Activated naive CD4-positive, alpha-beta T cell treated with anti-CD3 and anti-CD28 coated beads for 36 hours (primary cell): Measurements from ENCODE around the gene RPL12. TPM values are rescaled to one million over a fixed set of nuclear protein-coding genes. Genes with fewer than 3 reads are reported as not detected.
"Not testable (repeated sequence)": the region's sequence is repeated elsewhere in the genome, so short reads cannot be mapped to it uniquely, and the experiment has no call there.

Source experiments
- CTCF ChIA-PET: fragments of 350-600 bp; sonication (Branson Sonifier 250); formaldehyde crosslinking; loops from one replicate; lab custom pipeline; 2021; ENCODE audit warnings: antibody characterized with exemption; lab: Charles Lee
- DNase-seq: peaks from one replicate; pipeline ENCODE4 v3.0.0-alpha.2; 2020
- H3K27ac Mint-ChIP-seq: one replicate; pipeline ENCODE4 v1.8.0; 2021; ENCODE audit warnings: mild to moderate bottlenecking, mixed read lengths
- H3K27me3 Mint-ChIP-seq: one replicate; pipeline ENCODE4 v1.8.0; 2021; ENCODE audit warnings: low read depth, mixed read lengths
- H3K36me3 Mint-ChIP-seq: one replicate; pipeline ENCODE4 v1.8.0; 2021; ENCODE audit warnings: low read depth, mixed read lengths
- H3K4me1 Mint-ChIP-seq: one replicate; pipeline ENCODE4 v1.8.0; 2021; ENCODE audit warnings: low read depth, mixed read lengths
- H3K4me3 Mint-ChIP-seq: one replicate; pipeline ENCODE4 v1.8.0; 2021; ENCODE audit warnings: mild to moderate bottlenecking, moderate library complexity, mixed read lengths
- H3K9me3 Mint-ChIP-seq: one replicate; pipeline ENCODE4 v1.8.0; 2021; ENCODE audit warnings: mixed read lengths
- intact Hi-C: fragments of 100-400 bp; cut with micrococcal nuclease; formaldehyde crosslinking; loops from one replicate; pipeline ENCODE4 v1.15.1; 2023
- total RNA-seq, 2 experiments: library from RNA; stranded (reverse); gene quantifications; one replicate each; pipeline ENCODE4 v1.2.3, GENCODE V29; 2021

Gene RPL12
- total RNA-seq, 2 experiments from 2014 or later = 3,038 to 3,119 TPM

DNA sequence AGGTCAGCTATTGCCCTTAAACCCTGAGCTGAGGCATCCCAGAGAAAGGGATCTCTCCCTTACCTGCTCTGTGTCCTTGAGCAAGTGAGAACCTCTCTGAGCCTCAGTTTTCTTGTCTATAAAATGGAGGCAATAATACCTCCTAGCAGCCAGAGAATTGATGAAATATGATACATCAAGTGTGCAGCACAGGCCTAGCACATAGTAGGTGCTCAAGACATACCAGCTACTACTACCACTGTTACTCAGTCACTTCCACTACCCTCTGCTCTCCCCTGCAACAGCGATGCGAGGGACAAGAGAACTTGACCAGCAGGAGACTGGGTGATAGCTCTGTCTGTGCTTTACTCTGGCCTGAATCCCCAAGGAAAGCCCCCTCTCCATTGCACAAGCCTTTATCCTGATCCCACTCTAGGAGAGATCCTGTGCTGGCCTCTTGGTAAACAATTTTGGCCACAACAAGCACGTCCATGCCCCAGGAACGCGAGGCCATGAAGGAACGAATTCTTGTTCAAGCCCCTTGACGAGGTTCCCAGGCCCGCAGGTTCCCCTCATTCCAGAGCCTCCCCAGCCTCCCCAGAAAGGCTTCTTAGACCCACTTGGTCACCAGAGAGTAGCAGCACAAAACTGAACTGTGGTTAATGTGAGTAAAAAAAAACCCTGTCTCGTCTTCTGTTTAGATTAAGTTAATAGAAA is 39.5 kb upstream of the RPL12 start:
- H3K4me1 Mint-ChIP-seq = no peaks in the 10 kb centered on the region
- H3K9me3 Mint-ChIP-seq = no peaks in the 10 kb centered on the region
- H3K27me3 Mint-ChIP-seq = no peaks in the 10 kb centered on the region
- no peak for DNase-seq
- intact Hi-C loops = no loop called here
- H3K36me3 Mint-ChIP-seq = peaks cover 8% of the 10 kb centered on the region
- no peak overlapping the region for H3K4me3 Mint-ChIP-seq
- CTCF ChIA-PET = interaction anchor here (0.9 to 1.0 kb wide), 3 partner anchors 9 to 99 kb away, joined by 3 to 4 read pairs (median 3); no protein-coding TSS in a partner anchor
- no peak overlapping the region for H3K27ac Mint-ChIP-seq

DNA sequence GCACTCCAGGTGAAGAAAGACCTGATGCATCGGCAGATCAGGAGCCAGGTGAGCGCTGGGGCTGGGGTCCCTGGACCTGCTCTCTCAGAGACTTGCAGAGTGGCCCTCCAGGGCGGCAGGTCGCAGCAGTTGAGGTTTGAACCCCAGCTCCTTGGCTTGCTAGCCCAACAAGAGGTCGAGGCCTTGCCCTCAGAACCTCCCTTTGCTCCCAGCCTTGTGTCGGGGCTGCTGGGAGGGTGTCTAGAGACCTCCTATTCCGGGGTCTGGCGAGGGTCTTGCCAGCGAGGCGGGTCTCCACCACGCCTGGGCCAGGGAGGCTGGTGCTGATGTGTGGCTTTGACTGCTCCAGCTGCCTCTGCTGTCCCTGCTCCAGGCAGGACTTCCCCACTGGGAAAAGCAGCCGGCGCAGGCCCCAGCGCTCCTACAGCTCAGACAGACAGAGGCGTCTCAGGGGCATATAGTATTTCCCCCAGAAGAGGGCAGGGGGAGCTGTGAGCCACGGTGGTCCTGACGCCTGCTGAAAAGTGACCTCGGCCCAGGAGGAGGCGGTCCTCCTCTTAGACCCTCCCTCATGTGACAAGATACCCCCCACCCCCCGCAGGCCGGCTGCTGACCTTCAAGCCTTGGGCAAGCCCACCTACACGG is 38.4 kb upstream of the RPL12 start:
- no peak overlapping the region for H3K27ac Mint-ChIP-seq
- no peaks in the 10 kb centered on the region for H3K4me1 Mint-ChIP-seq
- peaks cover 8% of the 10 kb centered on the region for H3K36me3 Mint-ChIP-seq
- no peak overlapping the region for H3K4me3 Mint-ChIP-seq
- H3K27me3 Mint-ChIP-seq = no peaks in the 10 kb centered on the region
- no peaks in the 10 kb centered on the region for H3K9me3 Mint-ChIP-seq
- intact Hi-C loops = no loop called here
- CTCF ChIA-PET = interaction anchor here (1.0 kb wide), 1 partner anchor 100 kb away, joined by 3 read pairs; no protein-coding TSS in a partner anchor
- no peak for DNase-seq

DNA sequence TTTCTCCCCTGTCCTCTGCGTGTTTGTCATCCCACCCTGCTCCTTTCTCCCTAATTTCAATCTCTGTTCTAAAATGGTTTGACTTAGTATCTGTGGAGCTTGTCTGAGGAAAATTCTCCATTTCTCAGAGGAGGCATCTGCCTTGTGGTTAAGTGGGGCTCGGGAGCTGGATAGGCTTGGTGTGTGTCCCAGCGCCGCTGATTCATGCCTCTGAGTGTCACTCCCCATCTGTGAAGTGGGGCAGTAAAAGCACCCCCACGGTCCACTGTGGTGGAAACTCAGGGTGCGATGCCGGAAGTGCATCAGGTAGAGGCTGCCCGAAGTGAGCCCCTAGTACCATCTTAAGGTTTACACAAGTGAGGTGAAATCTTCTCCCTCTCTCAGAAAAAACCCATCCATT is 37.7 kb upstream of the RPL12 start:
- Mint-ChIP-seq H3K27me3 (no peaks in the 10 kb centered on the region), H3K9me3 (no peaks in the 10 kb centered on the region), H3K4me1 (no peaks in the 10 kb centered on the region), H3K4me3 (no peak overlapping the region), H3K36me3 (peaks cover 8% of the 10 kb centered on the region), H3K27ac (no peak overlapping the region)
- CTCF ChIA-PET = no interaction called here
- intact Hi-C loops = no loop called here
- no peak for DNase-seq

DNA sequence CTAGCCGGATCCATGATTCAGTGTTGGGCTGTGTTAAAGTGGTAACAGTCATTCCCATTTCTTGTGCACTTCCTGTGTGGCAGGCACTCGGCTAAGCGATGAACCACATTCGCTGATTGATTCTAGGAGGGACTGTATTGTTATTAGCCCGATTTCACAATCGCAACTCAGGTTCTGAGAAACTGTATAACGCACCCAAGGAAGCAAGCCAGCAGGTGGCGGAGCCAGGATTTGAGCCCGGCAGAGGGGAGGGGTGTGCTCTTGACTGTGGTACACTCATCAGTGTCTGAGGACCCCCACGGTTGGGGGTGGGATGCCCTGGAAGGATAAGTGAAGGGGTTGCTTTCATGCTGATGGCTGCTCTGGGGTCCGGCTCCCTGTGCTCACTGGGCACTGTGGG is 34.8 kb upstream of the RPL12 start:
- Mint-ChIP-seq H3K27ac (no peak overlapping the region), H3K27me3 (no peaks in the 10 kb centered on the region), H3K4me1 (no peaks in the 10 kb centered on the region), H3K9me3 (no peaks in the 10 kb centered on the region), H3K36me3 (peaks cover 12% of the 10 kb centered on the region), H3K4me3 (no peak overlapping the region)
- CTCF ChIA-PET = no interaction called here
- intact Hi-C loops = no loop called here
- no peak for DNase-seq

DNA sequence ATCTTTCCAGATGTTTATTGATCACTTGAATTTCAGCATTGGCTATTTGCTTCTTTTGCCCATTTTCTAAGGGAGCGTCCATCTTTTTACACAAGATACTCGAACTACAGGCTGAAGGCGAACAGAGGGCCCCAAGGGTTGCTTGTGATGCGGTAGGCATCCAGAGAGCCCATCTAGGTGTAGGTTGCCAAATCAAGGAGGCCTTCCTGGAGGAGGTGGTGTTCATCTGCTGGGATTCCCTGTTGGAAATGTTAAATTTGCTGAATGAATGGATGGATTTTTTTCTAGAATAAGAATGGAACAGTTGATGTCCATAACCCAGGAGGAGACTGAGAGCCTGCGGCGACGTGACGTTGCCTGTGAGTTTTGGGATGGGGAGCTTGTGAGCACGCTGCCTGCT is 31.5 kb upstream of the RPL12 start:
- H3K36me3 Mint-ChIP-seq = peaks cover 13% of the 10 kb centered on the region
- CTCF ChIA-PET = no interaction called here

DNA sequence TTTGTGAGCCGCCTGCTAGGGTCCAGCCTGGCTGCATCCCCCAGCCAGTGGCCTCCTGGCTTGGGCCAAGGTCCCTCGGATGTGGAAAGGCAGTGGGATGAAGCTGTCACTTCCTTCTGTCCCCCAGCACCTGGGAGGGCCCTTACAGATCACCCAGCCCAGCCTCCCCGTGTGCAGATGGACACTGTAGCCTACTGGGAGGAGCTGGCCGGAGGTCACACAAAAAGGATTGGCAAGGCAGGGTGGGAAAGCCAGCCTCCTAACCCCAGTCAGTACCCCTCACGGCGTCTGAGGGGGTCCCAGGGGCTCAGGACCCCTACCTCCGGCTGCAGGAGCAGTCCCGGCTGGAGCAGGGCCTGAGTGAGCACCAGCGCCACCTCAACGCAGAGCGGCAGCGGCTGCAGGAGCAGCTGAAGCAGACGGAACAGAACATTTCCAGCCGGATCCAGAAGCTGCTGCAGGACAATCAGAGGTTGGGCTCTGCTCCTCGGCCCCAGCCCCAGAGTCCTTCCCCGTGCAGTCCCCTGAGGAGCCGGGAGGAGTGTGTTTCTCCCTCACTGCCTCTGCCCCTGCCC is 28.4 kb upstream of the RPL12 start:
- Mint-ChIP-seq H3K27me3 (no peaks in the 10 kb centered on the region), H3K4me1 (no peaks in the 10 kb centered on the region), H3K9me3 (no peaks in the 10 kb centered on the region), H3K4me3 (no peak overlapping the region), H3K36me3 (peaks cover 10% of the 10 kb centered on the region), H3K27ac (no peak overlapping the region)
- intact Hi-C loops = no loop called here
- CTCF ChIA-PET = interaction anchor here (1.4 kb wide), 1 partner anchor 255 kb away, joined by 3 read pairs; no protein-coding TSS in a partner anchor
- no peak for DNase-seq

More for the DNA sequence above, 31.5 kb upstream of the RPL12 start:
- intact Hi-C loops = no loop called here
- Mint-ChIP-seq H3K9me3 (no peaks in the 10 kb centered on the region), H3K27ac (no peak overlapping the region), H3K4me3 (no peak overlapping the region), H3K4me1 (no peaks in the 10 kb centered on the region), H3K27me3 (no peaks in the 10 kb centered on the region)
- DNase-seq = no peak

DNA sequence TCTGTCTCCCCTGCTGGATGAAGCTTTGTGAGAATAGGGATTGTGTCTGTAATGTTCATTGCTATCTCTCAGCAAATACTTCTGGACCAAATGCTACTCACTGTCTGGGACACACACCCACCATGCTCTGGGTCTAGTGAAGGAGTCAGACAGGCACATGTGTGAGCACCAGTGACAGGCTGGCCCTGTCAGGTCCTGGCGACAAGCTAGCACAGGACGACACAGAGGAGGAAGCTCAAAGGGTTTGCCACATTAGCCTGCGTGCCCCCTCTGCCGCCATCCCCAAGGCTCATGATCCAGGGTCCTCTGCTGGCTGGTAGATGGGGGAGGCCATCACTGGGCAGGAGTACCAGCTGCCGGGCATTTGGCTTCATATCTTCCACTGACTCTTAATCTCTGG is 23.4 kb upstream of the RPL12 start:
- intact Hi-C loops = no loop called here
- DNase-seq = no peak
- Mint-ChIP-seq H3K27ac (no peak overlapping the region), H3K27me3 (no peaks in the 10 kb centered on the region), H3K4me3 (no peak overlapping the region), H3K36me3 (peaks cover 9% of the 10 kb centered on the region), H3K4me1 (no peaks in the 10 kb centered on the region), H3K9me3 (no peaks in the 10 kb centered on the region)
- CTCF ChIA-PET = no interaction called here

DNA sequence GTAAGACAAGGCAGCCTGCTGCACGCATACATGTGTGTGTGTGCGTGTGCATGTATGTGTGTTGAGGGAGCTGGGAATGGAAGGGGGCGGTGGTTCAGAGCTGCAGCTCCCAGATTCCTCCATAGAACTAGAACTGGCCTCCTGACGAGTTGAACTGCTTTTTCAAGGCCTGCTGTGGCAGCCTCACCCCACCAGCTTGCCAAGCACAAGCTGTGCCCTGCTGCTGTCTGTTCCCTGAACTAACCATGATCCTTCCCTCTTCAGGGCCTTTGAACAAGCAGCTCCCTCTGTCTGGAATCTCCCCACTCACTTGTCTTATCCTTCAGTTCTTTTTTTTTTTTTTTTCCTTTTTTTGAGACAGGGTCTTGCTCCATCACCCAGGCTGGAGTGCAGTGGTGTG is 22.7 kb upstream of the RPL12 start:
- no peak for DNase-seq
- no peaks in the 10 kb centered on the region for H3K27me3 Mint-ChIP-seq
- no peaks in the 10 kb centered on the region for H3K9me3 Mint-ChIP-seq
- CTCF ChIA-PET = interaction anchor here (0.6 to 0.7 kb wide), 2 partner anchors 10 to 267 kb away, joined by 3 to 5 read pairs; no protein-coding TSS in a partner anchor
- H3K36me3 Mint-ChIP-seq = peaks cover 12% of the 10 kb centered on the region
- no peak overlapping the region for H3K4me3 Mint-ChIP-seq
- intact Hi-C loops = no loop called here
- H3K4me1 Mint-ChIP-seq = no peaks in the 10 kb centered on the region
- H3K27ac Mint-ChIP-seq = no peak overlapping the region

DNA sequence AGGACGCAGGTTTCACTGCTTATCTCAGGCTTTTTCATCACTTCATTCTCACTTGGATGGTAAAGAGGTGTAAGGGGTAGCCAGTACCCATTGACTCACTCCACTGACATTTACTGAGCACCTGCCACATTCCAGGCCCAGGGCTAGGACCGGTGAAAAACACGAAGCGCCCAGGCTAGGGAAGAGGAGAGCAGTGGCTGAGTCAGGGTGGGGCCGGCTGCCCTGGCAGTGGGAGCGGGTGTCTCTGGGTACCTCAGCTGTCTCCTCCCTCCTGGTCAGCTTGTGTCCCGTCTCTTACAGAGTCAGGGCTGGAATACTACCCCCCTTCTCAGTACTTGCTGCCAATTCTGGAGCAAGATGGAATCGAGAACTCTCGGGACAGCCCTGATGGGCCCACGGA is 22.3 kb upstream of the RPL12 start:
- no peak for DNase-seq
- no peaks in the 10 kb centered on the region for H3K27me3 Mint-ChIP-seq
- H3K36me3 Mint-ChIP-seq = peaks cover 11% of the 10 kb centered on the region
- no peak overlapping the region for H3K4me3 Mint-ChIP-seq
- no peak overlapping the region for H3K27ac Mint-ChIP-seq
- intact Hi-C loops = no loop called here
- H3K4me1 Mint-ChIP-seq = no peaks in the 10 kb centered on the region
- CTCF ChIA-PET = interaction anchor here (0.6 to 0.7 kb wide), 2 partner anchors 9 to 268 kb away, joined by 3 to 5 read pairs; no protein-coding TSS in a partner anchor
- H3K9me3 Mint-ChIP-seq = no peaks in the 10 kb centered on the region

DNA sequence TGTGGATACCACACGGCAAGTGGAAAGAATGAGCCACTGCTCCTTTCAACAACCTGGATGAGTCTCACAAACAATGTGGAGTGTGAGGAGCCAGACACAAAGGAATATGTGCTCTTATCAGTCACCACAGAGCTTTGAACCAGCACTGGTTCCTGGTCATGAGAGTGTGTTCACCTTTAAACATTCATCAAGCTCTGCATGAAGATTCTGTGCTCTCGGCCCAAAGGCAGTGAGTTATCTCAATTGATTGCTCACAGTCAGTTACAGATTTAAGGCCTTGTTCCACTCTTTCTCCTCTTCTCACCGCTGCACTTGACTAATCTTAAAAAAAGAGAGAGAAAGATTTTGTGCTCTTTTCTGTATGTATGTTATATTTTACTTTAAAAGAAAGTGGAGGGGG is 19.5 kb upstream of the RPL12 start:
- no peaks in the 10 kb centered on the region for H3K27me3 Mint-ChIP-seq
- H3K9me3 Mint-ChIP-seq = no peaks in the 10 kb centered on the region
- intact Hi-C loops = no loop called here
- CTCF ChIA-PET = no interaction called here
- peaks cover 11% of the 10 kb centered on the region for H3K36me3 Mint-ChIP-seq
- H3K4me1 Mint-ChIP-seq = no peaks in the 10 kb centered on the region
- no peak overlapping the region for H3K27ac Mint-ChIP-seq
- no peak for DNase-seq
- no peak overlapping the region for H3K4me3 Mint-ChIP-seq

DNA sequence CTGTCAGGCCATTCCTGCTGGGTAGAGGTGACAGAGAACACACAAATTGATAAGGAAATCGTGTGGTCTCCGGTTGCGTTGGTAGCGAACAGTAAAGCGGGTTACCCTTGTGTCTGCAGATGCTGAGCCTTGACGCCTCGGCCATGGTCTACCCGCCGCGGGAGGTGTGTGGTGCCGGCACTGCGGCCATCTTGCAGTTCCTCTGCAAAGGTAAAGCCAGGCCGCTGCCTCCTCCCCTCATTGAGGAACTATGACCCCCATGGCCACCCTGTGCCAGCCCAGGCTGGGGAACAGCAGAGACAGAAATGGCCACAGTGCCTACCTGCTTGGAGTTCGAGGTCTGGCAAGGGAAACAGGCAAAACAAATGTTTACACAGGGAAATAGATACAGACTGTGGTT is 16.4 kb upstream of the RPL12 start:
- DNase-seq = no peak
- H3K4me3 Mint-ChIP-seq = no peak overlapping the region
- H3K27ac Mint-ChIP-seq = no peak overlapping the region
- no peaks in the 10 kb centered on the region for H3K9me3 Mint-ChIP-seq
- intact Hi-C loops = no loop called here
- H3K36me3 Mint-ChIP-seq = peaks cover 15% of the 10 kb centered on the region
- no peaks in the 10 kb centered on the region for H3K4me1 Mint-ChIP-seq
- no peaks in the 10 kb centered on the region for H3K27me3 Mint-ChIP-seq
- CTCF ChIA-PET = no interaction called here

DNA sequence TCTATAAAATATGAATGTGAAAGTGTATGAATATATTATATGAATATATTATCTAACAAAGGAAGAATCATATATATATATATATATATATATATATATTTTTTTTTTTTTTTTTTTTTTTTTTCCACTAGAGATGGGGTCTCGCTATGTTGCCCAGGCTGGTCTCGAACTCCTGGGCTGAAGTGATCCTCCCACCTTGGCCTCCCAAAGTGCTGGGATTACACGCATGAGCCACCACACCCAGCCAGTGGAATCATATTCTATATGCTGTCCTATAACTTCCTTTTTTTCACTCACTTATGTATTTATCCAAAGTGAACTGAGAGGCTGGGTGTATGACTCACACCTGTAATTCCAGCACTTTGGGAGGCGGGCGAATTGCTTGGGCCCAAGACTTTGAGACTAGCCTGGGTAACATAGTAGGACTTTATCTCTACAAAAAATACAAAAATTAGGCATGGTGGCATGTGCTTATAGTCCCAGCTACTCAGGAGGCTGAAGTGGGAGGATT is 15.3 kb upstream of the RPL12 start:
- DNase-seq, intact Hi-C loops: not testable (repeated sequence)
- CTCF ChIA-PET = interaction anchor here (0.6 kb wide), 1 partner anchor 466 kb away, joined by 3 read pairs; no protein-coding TSS in a partner anchor

More for the DNA sequence above, 15.3 kb upstream of the RPL12 start:
- not testable (repeated sequence) for H3K4me3 Mint-ChIP-seq, H3K27ac Mint-ChIP-seq, H3K9me3 Mint-ChIP-seq, H3K4me1 Mint-ChIP-seq, H3K27me3 Mint-ChIP-seq
- H3K36me3 Mint-ChIP-seq = peaks cover 20% of the 10 kb centered on the region
